Sciatic nerve (tissue), 2 donors: ENCODE measurements around the gene ABCB9. TPM values are rescaled to one million over a fixed set of nuclear protein-coding genes. Genes with fewer than 3 reads are reported as not detected.
"Not testable (repeated sequence)": the region's sequence is repeated elsewhere in the genome, so short reads cannot be mapped to it uniquely, and the experiment has no call there.

ENCODE experiments used
- ATAC-seq: fragments of 200-7000 bp; cut with Tn5 transposase; one replicate; pipeline ENCODE4 v1.9.1; 2020; ENCODE audit warnings: mild to moderate bottlenecking, moderate library complexity
- DNase-seq: peaks from one replicate; pipeline ENCODE4 v3.0.0-alpha.2; 2020; ENCODE audit warnings: low spot score
- intact Hi-C: fragments of 100-400 bp; cut with DNase I; formaldehyde crosslinking; loops from one replicate; pipeline ENCODE4 v1.14.2; 2022
- total RNA-seq: library from RNA; stranded (reverse); fragmentation: NEBNext Ultra II Directional; extraction: Animal tissue kit (Norgen Biotek cat#: 25700); gene quantifications from one replicate; pipeline ENCODE4 v1.2.1, GENCODE V29; 2021
- donor health status: DM: no; HTN: no; CAD: no.
- donor health status: DM: no; HTN: no; CAD: no.

ABCB9 gene
- total RNA-seq, 1 donor from 2014 or later, result 7.3 TPM

DNA sequence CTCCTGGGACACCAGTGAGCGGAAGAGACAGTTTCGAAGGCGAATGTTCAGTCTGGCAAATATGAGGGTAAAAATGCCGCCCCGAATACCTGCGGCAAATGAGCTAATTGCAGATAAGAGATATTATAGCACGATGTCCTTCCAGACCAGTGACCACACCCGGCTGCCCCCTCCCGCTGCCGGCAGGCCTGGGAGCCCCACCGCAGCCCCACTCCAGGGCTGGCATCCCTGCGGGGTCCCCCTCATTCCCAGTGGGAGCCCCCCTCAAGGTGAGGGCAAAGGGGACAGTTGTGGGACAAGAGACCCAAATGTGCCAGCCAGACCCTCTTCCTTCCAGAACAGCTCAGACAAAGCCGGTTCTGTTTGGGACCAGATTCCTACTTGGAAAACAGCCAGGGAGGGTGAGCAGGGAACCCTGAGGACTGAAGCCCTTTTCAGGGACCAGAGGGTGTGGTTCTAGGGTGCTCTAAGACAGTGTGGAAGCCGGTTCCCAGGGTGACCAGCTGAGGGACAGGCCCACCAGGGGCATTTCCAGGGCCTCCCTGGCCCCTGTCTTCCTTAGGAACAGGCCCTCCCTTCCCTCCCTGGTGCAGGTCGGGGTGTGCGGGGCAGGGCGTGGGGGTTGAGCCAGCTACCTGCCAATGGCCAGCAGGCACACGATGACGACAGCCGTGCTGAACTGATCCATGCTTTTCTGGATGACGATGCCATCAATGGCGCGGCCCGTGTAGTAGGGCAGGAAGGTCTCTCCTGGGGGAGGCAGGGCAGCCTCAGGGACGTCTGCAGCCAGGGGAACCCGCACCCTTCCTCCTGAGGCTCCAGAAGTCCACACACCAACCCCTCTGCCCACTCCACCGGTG lies 16.2 kb downstream of the ABCB9 start:
- intact Hi-C loops, result loop anchor here (5.0 kb wide), 2 partner anchors 68 to 93 kb away; no protein-coding TSS in a partner anchor
- DNase-seq, result no peak
- no peak for ATAC-seq

DNA sequence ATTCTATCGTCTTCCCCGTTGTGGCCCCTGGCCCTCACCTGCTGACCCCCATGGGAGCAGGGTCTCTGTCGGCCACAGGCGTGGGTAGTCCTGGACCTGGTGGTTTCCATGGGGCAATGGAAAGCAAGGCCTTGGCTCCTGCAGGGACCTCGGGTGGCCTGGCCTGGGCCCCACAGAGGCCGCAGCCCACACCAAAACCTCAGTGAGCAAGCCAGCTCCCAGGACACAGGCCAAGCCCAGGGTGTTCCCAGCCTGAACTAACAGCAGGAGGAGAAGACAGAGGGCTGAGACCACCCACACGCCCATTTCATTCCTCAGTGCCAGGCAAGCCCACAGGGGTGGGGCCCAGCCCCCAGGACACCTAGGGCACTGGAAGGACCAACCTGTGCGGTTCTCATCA lies 16.9 kb downstream of the ABCB9 start:
- no peak for ATAC-seq
- no peak for DNase-seq
- intact Hi-C loops, result loop anchor here (5.0 kb wide), 1 partner anchor 67 kb away; no protein-coding TSS in a partner anchor

DNA sequence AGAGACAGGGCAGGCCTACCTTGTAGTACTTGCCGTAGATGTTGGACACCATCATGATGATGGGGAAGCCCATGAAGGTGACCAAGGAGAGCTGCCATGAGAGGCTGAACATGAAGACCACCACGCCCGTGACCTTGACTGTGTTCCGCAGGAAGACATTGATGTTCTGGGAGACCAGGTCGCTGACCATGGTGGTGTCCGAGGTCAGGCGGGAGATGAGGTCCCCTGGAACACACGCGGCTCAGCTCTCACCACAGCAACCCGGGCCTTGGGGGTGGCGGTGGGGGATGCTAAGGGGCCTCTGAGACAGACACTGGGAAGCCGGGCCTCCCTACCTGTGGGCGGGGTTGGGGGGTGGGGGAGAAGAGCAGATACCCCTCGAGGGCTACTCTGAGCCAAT lies 17.7 kb downstream of the ABCB9 start:
- DNase-seq (no peak), ATAC-seq (no peak)
- intact Hi-C loops, result loop anchor here (5.0 kb wide), 1 partner anchor 66 kb away; no protein-coding TSS in a partner anchor

DNA sequence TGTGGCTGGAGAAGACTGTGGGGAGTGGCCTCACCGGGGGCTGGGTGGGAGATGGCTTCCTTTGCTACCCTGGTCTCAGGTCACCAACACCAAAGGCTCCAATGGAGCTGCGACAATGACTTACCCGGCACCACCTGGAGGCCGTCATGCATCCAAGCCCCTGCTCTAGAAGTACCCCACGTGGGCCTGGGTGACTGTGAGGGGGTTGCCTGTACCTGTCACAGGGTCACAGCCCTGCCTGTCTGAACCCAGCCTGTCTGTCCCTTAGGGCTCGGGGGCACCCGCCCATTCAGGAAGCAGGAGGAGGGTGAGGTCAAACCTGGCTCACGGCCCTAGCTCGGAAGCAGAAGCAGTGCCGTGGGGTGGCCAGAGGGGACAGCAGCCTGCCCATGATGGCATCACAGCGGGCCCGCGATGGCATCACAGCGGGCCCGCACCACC lies 18.9 kb downstream of the ABCB9 start:
- intact Hi-C loops, result loop anchor here (5.0 kb wide), 1 partner anchor 65 kb away; no protein-coding TSS in a partner anchor
- ATAC-seq, result peak; percentile 8
- no peak for DNase-seq

DNA sequence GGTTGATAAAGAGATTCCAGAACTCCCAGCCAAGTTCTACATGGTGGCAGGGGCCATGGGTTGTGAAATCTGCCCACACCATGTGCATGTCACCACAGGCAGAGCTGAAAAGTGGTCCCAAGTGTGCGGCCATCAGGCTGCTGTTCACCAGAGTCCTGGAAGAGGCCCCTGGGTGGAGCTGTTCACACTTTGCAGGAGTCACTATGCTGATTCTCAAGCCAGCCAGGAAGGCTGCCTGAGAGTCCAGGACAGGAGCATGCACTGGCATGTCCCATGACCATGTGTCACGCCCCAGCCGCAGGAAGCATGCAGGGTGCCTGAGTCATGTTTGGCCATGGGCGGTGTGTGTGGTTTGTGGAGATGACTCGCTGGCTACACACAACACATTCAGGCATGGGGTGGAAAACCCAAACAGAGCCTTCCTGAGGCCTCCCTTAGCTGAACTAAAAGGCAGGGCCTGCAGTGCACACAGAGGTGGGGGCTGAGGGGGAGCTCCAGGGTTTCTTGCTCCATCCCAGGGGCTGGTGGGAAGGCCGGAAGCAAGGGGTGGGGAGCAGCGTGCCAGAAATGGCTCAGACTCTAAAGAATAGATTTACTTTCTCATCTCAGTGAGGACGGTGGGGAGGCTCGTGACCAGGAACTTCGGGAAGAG lies 19.4 kb downstream of the ABCB9 start:
- peak; percentile 85 for ATAC-seq
- peak; percentile 83 for DNase-seq
- intact Hi-C loops, result loop anchor here (5.0 kb wide), 1 partner anchor 65 kb away; no protein-coding TSS in a partner anchor

DNA sequence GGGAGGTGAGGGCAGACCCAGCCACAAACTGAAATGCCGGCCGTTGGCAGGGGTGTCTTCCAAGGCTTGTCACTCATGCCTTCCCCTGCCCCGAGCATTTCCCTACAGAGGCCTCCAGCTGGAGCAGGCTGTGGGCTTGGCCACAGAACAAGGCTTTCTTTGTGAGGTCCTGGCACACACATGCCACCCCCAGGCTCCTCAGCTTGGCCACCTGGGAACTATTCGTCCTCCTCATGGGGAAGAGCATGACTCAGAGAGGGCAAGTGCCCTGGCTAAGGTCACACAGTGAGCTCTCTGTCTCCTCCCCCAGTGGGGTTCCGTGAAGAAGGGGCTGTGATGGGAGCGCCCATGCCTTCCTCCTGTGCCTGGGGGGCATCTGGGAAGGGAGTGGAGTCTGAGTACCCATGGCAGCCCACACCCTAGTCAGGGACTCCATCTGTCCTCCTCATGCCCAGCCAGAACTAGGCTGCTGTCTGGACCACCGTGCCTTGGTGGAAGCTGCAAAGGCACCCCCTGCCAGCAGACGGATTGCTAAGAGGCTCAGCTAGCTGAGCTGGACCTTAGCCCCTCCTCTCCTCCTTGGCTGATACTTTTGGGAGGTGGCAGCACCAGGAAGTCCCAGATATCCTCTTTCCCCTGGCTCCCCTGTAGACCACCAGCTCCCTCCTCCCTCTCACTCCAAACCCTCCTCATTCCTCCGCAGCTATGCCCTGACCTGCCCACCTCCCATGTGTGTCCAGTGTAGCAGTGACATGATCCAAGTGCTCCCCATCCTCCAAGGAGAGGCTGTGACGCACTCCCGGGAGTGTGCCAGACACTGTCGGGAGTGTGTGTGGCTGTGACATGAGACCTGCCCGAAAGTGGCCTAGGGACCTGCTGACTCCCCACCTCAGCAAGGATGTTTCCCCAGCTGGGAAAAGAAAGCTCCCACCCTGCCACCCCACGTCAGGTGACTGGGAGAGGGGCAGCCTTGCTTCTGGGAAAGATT lies 21.4 kb downstream of the ABCB9 start:
- DNase-seq, result no peak
- intact Hi-C loops, result loop anchor here (5.0 kb wide), 1 partner anchor 63 kb away; no protein-coding TSS in a partner anchor
- ATAC-seq, result peak; percentile 40

DNA sequence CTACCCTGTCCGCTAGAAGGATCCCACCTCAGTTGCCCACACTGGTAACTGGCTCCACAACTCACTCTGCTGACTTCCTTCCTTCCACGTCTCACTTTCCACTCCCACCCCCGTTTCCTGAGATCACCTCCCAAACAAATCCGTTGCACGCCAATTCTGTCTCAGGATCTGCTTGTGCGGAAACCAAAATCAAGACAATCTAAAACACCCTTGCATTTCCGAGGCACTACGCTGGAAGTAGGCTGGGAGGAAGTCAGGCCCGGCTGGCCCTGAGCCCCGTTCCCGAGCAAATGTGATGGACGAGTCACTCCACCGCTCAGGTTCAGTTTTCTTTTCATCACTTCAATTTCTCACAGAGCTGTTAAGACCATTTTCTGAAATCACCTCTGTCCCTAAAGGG lies 23.1 kb downstream of the ABCB9 start:
- intact Hi-C loops, result no loop called here

DNA sequence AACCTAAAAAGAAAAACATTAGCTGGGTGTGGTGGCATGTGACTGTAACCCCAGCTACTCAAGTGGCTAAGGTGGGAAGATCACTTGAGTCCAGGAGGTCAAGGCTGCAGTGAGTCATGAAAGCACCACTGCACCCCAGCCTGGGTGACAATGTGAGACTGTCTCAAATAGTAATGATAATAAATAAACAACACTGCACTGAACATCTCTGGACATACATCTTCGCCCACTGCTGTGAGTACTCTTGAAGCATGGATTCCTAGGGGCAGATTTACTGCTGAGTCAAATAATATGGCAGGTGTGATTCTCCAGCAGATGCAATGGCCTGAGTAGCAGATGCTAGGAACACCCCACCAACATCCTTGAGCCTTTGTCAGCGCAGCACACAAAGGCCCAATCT lies 23.6 kb downstream of the ABCB9 start:
- no peak for DNase-seq
- no peak for ATAC-seq
- intact Hi-C loops, result no loop called here

More for the DNA sequence above, 23.1 kb downstream of the ABCB9 start:
- no peak for ATAC-seq
- DNase-seq, result no peak

DNA sequence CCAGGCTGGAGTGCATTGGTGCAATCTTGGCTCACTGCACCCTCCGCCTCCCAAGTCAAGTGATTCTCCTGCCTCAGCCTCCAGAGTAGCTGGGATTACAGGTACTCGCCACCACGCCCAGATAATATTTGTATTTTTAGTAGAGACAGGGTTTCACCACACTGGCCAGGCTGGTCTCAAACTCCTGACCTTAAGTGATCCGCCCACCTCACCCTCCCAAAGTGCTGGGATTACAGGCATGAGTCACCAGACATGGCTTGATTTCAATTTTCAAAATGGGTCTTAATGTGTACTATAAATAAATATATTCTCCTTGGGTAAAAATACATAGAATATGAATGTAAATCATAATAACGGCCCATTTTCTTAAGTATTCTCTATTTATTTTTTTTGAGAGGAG lies 24.9 kb downstream of the ABCB9 start:
- intact Hi-C loops, DNase-seq, ATAC-seq: not testable (repeated sequence)

DNA sequence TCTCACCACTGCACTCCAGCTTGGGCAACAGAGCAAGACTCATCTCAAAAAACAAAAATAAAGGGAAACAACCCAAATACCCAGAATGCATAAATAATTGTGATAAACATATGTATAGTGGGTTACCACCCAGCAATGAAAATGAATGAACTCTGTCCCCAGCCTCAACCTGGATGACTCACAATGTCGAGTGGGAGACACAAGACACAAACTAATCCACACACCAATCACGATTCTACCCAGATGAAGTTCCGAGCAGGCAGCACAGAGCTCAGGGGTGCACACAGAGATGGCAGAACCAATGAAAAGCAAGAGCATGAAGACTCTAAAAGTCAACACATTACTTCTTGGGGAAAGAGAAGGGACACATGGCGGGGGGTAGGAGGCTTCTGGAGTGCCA lies 27.1 kb downstream of the ABCB9 start:
- no peak for ATAC-seq
- intact Hi-C loops, result no loop called here
- DNase-seq, result no peak

DNA sequence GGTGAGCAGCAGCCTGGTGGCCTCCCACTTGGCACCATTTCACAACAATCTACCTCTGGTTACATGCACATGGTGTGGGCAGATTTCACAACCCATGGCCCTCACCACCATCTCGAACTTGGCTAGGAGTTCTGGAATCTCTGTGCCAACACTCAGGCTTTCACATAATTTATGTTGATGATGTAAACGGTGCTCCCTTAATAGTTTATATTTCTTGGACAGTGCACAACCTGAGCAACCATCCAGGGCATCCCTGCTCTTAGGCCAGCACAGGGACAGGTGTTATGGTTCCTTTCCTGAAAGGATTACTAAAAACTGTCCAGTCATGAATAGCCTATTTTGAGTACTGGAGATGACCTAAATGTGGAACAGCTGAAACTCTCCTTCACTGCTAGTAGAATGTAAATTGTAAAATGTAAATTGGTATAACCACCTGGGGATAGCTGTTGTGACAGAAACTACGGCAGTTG lies 28.6 kb downstream of the ABCB9 start:
- no peak for ATAC-seq
- intact Hi-C loops, result no loop called here
- DNase-seq, result no peak

DNA sequence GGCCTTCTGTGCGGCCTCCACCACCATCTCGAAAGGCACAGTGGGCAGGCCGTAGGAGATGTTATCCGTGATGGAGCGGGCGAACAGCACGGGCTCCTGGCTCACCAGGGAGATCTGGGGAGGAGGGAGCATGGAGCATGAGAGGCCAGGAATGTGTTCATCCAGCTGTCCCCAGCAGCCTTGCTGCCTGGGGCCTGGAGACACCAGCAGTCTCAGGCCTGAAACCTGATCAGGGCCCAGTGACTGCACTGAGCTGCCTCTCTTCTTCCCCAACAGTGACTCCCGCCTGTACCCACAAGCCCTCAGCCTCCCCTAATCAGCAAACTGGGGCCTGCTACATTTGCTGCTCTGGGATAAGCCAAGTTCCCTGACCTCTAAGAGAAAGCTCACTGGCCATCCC lies 30.9 kb downstream of the ABCB9 start:
- no peak for DNase-seq
- ATAC-seq, result no peak
- intact Hi-C loops, result no loop called here

DNA sequence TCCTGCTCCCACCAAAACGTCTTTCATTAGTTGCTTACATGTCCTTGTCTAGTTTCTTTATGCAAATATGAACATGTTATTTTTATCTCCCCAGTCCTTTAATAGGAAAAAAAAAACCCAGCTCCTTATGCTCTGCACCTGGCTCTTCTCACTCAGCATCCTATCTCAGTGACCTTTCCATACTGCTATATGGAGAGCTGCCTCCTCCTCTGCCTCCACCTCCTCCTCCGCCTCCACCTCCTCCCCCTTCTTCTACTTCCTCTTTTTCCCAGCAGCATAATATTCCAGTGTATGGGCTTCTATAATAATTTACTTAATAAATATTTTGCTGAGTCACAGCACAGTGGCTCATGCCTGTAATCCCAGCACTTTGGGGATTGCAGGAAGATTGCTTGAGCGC lies 31.5 kb downstream of the ABCB9 start:
- intact Hi-C loops, result no loop called here
- DNase-seq, result no peak
- no peak for ATAC-seq

DNA sequence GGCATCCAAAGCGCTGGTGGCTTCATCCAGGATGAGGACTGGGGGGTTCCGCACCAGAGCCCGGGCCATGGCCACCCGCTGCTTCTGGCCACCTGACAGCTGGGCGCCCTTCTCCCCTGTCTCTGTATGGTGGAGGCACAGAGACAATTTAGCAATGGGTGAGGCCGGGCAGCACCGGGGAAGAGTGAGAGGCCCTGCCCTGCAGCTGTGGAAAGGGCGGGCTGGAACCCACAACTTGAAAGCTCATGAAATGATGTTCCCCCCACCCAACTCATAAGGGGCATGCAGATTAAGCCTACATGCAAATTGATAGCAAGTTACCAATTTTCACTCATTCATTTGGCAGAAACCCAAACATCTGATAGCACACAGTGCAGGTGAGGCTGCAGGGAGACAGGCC lies 34.1 kb downstream of the ABCB9 start:
- ATAC-seq (no peak), DNase-seq (no peak)
- intact Hi-C loops, result no loop called here

DNA sequence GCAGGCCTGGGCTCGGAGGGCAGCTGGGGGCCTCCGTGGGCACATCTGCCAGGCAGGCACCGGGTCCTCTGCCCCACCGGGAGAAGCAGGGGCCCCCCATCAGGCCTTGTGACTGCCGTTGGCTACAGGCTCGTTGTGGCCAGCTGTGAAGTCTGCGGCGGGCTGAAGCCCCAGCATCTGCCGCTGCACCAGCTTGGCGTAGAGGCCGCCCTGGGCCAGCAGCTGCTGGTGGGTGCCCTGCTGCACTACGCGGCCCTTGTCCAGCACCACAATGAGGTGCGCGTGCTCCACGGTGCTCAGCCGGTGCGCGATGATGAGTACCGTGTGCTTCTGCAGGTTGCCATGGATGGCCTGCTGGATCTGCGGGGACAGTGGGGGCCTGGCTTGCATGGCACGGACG lies 36.5 kb downstream of the ABCB9 start:
- no peak for ATAC-seq
- intact Hi-C loops, result no loop called here
- no peak for DNase-seq

DNA sequence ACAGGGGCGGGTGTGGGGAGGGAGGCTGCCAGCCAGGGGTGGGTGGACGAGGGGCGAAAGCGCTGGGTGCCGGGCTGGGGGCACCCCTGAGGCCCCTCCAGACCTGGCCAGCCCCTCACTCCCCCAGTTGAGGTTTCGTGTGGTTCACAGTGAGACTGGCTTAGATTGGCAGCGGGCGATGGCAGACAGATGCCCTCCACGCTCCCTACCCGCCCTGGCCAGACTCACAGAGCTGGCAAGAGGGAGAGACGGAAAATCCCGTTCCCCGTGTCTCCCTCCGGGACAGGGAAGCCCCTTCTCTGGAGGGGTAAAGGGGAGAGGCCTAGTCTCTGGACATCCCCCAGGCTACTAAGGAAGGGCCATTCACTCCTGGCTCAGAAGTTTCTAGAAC lies 37.1 kb downstream of the ABCB9 start:
- intact Hi-C loops, result no loop called here
- ATAC-seq, result no peak
- DNase-seq, result no peak

DNA sequence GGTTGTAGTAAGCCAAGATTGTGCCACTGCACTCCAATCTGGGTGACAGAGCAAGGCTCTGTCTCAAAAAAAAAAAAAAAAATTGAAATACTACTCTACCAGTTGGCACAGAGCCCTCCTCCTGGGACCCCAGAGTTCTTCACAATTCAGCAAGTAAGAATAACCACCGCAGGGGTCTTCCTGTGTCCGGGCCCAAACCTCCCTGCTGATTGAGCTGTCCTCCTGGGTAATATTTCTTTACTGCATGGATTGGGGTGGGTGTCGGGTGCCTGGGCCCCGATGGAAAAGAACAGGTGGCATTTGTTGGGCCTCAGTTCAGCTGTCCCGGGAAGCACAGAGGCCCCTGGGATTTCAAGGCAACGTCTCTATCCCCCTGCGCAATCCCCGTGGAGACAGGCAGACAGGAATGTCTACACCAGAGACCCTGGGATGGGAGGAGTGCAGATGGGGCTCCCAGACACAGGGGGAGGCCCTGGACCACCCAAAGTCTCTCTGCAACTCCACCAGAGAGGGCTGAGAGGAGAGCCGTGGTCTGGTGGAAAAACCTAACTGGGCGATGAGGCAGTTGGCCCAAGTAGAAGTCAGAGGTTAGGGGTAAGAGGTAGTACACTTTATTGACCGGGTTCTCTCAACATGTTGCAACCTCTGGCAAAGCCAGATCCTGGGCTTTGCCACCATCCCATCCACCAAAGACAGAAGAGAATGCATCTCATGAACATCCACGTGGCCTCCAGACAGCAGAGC lies 37.7 kb downstream of the ABCB9 start:
- intact Hi-C loops, result no loop called here
- ATAC-seq, result no peak
- DNase-seq, result no peak

DNA sequence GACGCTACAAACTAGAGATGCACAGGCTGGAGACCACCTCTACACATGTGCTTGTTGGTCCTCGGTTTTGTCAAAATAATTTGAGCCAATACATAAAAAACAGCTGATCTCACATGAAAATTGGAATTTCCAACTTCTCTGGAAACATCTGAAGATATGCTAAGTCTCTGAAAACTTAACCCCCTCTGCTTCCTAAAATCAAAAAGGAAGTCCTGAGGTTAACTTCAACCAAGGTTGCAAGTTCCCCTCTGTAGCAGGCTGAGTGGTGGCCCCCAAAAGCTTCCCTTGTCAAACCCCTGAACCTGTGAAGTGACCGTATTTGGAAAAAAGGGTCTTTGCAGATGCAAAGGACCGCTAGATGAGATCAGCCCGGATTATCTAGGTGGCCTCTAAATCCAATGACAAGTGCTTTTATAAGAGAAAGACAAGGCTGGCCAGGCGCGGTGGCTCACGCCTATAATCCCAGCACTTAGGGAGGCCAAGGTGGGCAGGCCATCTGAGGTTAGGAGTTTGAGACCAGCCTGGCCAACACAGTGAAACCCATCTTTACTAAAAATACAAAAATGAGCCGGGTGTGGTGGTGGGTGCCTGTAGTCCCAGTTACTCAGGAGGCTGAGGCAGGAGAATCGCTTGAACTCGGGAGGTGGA lies 38.4 kb downstream of the ABCB9 start:
- no peak for ATAC-seq
- DNase-seq, result no peak
- intact Hi-C loops, result no loop called here
